T-helper 1 cell treated with Interleukin-12 subunit alpha and Interleukin-12 subunit beta and Interleukin-4 antibody, amounts not matched to agents 30 μg/mL and 1 μg/mL, for 36 hours (primary cell): Measurements from ENCODE around the gene LRP4.

Experiments
- H3K27ac Mint-ChIP-seq: one replicate; pipeline ENCODE4 v1.8.0; 2021; ENCODE audit warnings: mild to moderate bottlenecking, mixed read lengths
- H3K27me3 Mint-ChIP-seq: one replicate; pipeline ENCODE4 v1.8.0; 2021; ENCODE audit warnings: low read depth, mixed read lengths
- H3K36me3 Mint-ChIP-seq: one replicate; pipeline ENCODE4 v1.8.0; 2021; ENCODE audit warnings: low read depth, mixed read lengths
- H3K4me1 Mint-ChIP-seq: one replicate; pipeline ENCODE4 v1.8.0; 2021; ENCODE audit warnings: low read depth, mixed read lengths
- H3K4me3 Mint-ChIP-seq: one replicate; pipeline ENCODE4 v1.8.0; 2021; ENCODE audit warnings: mild to moderate bottlenecking, moderate library complexity, mixed read lengths
- H3K9me3 Mint-ChIP-seq: one replicate; pipeline ENCODE4 v1.8.0; 2021; ENCODE audit warnings: mixed read lengths

The LRP4 gene

DNA sequence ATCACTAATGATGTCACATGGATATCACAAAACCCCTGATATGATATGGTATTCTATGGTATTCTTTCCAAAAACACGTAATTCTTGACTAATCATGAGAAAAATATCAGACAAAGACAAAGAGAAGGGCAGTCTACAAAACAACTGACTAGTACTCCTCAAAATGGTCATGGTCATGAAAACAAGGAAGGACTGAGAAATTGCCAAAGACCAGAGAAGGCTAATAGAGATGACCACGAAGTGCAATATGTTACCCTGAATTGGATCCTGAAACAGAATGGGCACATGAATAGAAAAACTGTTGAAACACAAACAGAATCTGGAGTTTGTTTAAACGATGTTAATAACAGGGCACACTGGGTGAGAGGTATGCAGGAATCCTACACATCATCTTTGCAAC, 82.5 kb downstream of the LRP4 start:
- Mint-ChIP-seq H3K4me1 (peaks cover 23% of the 10 kb centered on the region), H3K36me3 (peaks cover 7% of the 10 kb centered on the region), H3K9me3 (no peaks in the 10 kb centered on the region), H3K4me3 (no peak overlapping the region), H3K27ac (no peak overlapping the region), H3K27me3 (no peaks in the 10 kb centered on the region)

DNA sequence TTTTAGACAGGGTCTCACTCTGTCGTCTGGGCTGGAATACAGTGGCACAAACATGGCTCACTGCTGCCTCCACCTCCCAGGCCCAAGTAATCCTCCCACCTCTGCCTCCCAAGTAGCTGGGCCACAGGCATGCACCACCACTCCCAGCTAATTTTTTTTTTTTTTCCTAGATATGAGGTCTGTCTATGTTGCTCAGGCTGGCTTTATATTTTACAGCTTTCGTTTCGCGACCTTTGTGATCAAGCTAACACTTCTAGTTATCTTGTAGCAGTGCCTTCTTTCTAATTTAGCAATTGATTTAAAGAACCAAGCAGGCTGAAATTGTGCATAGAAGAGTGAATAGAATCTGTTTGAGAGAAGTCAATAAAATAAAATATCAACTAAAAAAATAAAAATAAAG, 83.5 kb downstream of the LRP4 start:
- H3K4me1 Mint-ChIP-seq: peaks cover 25% of the 10 kb centered on the region
- no peak overlapping the region for H3K27ac Mint-ChIP-seq
- H3K9me3 Mint-ChIP-seq: no peaks in the 10 kb centered on the region
- peaks cover 9% of the 10 kb centered on the region for H3K36me3 Mint-ChIP-seq
- no peak overlapping the region for H3K4me3 Mint-ChIP-seq
- no peaks in the 10 kb centered on the region for H3K27me3 Mint-ChIP-seq

DNA sequence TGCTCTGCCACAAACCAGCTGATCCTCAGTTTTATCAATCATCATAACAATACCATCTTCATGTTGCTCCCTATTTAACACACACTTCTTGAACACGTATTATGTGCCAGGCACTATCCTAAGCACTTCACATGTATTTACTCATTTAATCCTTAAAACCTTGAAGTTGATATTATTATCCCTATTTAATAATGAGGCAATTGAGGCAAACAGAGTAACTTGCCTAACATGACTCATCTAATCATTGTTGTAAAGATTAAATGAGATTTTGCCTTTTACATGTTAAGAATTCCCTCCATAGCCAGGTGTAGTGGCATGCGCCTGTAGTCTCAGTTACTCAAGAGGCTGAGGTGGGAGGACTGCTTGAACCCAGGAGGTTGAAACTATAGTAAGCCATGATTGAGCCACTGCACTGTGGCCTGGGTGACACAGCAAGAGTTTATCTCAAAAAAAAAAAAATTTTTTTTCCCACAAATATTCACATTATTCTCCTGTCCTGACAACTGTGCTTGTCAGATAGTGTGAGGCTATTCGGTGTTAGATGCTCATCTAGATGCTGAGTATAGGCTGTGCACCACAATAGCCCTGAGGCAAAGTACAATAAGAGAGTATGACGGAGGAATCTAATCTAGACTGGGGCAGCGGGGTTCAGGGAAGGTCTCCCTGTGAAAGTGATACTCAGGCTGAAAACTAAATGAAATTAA, 85.7 kb downstream of the LRP4 start:
- Mint-ChIP-seq H3K36me3 (peaks cover 9% of the 10 kb centered on the region), H3K27ac (no peak overlapping the region), H3K4me3 (no peak overlapping the region), H3K4me1 (peaks cover 20% of the 10 kb centered on the region), H3K9me3 (no peaks in the 10 kb centered on the region), H3K27me3 (no peaks in the 10 kb centered on the region)

DNA sequence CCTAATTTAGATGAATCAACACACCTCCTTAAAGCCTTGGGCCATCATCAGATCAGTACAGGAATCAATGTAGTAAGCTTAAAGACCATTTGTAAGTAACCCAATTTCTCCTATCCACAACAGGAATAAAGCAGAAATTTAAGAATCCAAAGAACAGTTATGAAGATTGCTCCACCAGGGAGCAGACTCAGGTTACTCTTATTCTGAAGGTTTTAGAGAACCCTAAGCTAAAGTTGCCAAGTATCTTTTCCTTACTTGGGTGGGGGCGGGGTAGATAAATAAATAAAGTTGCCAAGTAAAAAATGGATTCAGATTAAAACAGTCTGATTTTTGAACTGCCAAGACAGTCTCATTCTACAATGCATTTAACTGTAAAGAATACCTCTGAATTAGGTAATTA, 90.4 kb downstream of the LRP4 start:
- Mint-ChIP-seq H3K4me3 (peak overlapping the region; percentile 39), H3K4me1 (peaks cover 32% of the 10 kb centered on the region)

DNA sequence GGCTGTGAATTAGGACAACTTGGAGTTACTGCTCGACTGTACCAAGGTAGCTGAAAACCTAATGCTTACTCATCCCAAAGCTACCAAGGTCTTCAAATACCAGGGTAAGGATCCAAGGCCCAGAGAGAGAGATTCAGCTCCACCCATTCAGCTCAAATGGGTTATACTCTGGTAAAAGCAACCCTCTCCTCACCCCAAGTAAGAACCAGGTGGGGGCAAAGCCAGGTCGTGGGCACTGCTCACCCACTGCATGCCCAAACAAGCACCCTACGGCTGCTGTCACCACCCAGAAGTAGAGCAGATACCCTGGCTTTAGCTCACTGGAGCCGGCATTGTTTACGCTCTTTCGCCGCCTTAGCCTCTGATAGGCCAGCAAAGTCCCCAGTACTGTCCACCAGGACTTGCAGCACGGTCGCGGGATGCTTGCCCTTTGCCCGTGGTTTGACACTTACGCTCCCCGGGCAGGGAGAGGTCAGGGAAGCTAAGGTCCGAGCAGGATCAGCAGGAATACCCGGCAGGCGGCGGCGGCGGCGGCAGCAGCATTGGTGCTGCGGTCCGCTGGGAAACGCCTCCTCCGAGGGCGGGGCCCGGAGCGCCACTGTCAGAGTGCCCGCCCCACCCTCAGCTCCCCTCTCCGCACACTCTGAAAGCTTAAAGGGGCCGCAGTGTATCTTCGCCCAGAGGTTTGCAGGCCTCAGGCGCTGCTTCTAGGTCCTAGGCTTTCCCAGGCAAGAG, 91.9 kb downstream of the LRP4 start:
- Mint-ChIP-seq H3K9me3 (no peaks in the 10 kb centered on the region), H3K27ac (no peak overlapping the region), H3K4me1 (peaks cover 31% of the 10 kb centered on the region), H3K4me3 (peak overlapping the region; percentile 72), H3K27me3 (no peaks in the 10 kb centered on the region), H3K36me3 (peaks cover 6% of the 10 kb centered on the region)

More for the DNA sequence above, 90.4 kb downstream of the LRP4 start:
- Mint-ChIP-seq H3K27me3 (no peaks in the 10 kb centered on the region), H3K27ac (no peak overlapping the region), H3K36me3 (peaks cover 8% of the 10 kb centered on the region), H3K9me3 (no peaks in the 10 kb centered on the region)

DNA sequence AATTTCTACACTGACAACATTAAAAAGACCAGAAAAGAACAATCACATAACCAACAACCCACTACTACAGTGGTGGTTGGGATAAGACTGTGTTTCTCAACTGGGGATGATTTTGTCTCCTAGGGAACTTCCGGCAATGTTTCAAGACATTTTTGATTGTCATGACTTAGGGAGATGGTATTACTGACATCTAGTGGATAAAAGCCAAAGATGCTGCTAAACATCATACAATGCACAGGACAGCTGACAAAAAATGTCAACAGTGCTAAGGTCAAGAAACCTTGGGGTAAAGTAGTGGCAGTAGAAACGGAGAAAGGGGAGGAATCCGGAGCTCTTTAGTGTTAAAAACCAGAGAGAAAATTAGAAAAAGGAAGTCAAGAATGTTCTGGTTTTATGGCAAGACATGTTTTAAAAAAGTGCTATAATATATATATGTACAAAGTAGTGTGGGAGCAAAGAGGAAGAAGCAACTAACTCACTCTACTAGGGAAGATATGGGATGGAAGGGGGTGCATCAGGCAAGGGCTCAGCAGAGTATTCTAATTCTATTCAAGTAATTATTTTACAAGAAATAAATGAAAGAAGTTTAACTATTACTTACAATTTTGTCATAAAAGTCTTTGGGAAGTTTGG, 109.4 kb downstream of the LRP4 start:
- peaks cover 20% of the 10 kb centered on the region for H3K4me1 Mint-ChIP-seq
- no peaks in the 10 kb centered on the region for H3K9me3 Mint-ChIP-seq
- no peak overlapping the region for H3K4me3 Mint-ChIP-seq
- H3K36me3 Mint-ChIP-seq: peaks cover 34% of the 10 kb centered on the region
- no peak overlapping the region for H3K27ac Mint-ChIP-seq
- no peaks in the 10 kb centered on the region for H3K27me3 Mint-ChIP-seq
